Measurements from ENCODE around the gene SPATA31D1.

Gene SPATA31D1

DNA sequence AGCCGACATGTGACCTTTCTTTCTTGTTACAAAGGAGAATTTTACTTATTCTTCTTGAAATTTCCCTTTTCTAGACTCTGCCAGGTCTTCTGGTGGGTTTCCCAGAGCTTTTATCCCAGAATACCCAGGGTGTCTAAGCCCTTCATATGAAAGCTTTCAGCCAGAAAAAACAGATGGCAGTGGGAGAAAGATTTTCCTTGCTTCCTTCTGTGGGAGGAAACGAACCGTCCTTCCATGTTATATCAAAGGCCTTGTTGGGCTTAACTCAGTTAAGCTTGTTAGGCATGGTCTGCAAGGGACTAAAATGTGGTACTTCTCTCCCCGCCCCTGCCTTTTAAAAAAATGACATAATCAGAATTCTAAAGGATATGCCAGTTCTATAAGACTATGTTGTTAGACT lies 47.5 kb downstream of the SPATA31D1 start:
- Histone ChIP-seq H3K36me3 (ENCODE audit: control insufficient read depth, insufficient read depth, low read length) (no peaks in the 10 kb centered on the region), H3K79me1 (ENCODE audit: low read length) (no peaks in the 10 kb centered on the region), H4K5ac (ENCODE audit: low read length) (no peak overlapping the region), H4K8ac (ENCODE audit: low read depth, low read length) (no peak overlapping the region), H2BK15ac (replicated peaks; ENCODE audit: low read depth) (no peak overlapping the region), H2BK120ac (ENCODE audit: low read depth, low read length) (no peak overlapping the region), H3K4me1 (ENCODE audit: control insufficient read depth, low read depth, low read length) (no peaks in the 10 kb centered on the region), H3K79me2 (ENCODE audit: control insufficient read depth, insufficient read depth, low read length) (no peaks in the 10 kb centered on the region), H3K27me3 (ENCODE audit: insufficient read depth, low read length, poor library complexity) (no peaks in the 10 kb centered on the region), H3K4me3 (ENCODE audit: low read length) (no peak overlapping the region), H3K4ac (ENCODE audit: low read depth, low read length) (no peak overlapping the region), H2BK5ac (ENCODE audit: low read length) (no peak overlapping the region), H3K27ac (ENCODE audit: low read depth, low read length) (no peak overlapping the region), H2AK5ac (ENCODE audit: low read length) (no peak overlapping the region), H3K56ac (ENCODE audit: low read length) (no peak overlapping the region), H3K9ac (ENCODE audit: low read length) (no peak overlapping the region), H3K4me2 (ENCODE audit: low read length) (no peak overlapping the region), H3K23ac (ENCODE audit: low read length) (no peak overlapping the region), H3K18ac (ENCODE audit: low read length) (no peak overlapping the region)
- no peak for DNase-seq
- WGBS (ENCODE audit: extremely low coverage, insufficient coverage, low lambda C conversion rate) = no CpG with 5 or more reads among the region's 4 CpGs

DNA sequence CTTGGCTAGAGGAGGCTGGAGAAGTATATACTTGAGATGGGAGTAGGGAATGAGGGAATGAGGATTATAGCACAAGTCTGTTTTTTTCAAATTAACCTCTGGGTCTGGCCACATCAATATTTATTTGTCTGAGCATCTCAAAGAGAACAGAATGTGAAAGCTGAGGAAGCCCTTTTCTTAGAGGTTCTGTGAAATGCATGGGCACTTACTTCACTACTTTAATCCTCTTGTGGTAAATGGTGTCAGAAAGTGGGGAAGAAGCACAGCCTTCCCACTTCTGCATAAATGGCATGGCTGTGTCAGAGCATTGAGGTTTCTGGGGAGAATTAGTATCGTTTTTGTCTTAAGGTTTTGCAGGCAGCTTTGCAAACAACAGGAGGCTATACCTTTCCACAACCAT lies 48.6 kb downstream of the SPATA31D1 start:
- no peak overlapping the region for H3K27ac ChIP-seq (ENCODE audit: low read depth, low read length)
- H3K4me1 ChIP-seq (ENCODE audit: control insufficient read depth, low read depth, low read length) = no peaks in the 10 kb centered on the region
- no peak overlapping the region for H2BK5ac ChIP-seq (ENCODE audit: low read length)
- H4K8ac ChIP-seq (ENCODE audit: low read depth, low read length) = no peak overlapping the region
- H2AK5ac ChIP-seq (ENCODE audit: low read length) = no peak overlapping the region
- H2BK15ac ChIP-seq (replicated peaks; ENCODE audit: low read depth) = no peak overlapping the region
- no peak overlapping the region for H2BK120ac ChIP-seq (ENCODE audit: low read depth, low read length)
- no peak overlapping the region for H3K4me2 ChIP-seq (ENCODE audit: low read length)
- no peak overlapping the region for H3K56ac ChIP-seq (ENCODE audit: low read length)
- no peak overlapping the region for H3K4me3 ChIP-seq (ENCODE audit: low read length)
- H4K5ac ChIP-seq (ENCODE audit: low read length) = no peak overlapping the region
- no peak overlapping the region for H3K9ac ChIP-seq (ENCODE audit: low read length)
- no peaks in the 10 kb centered on the region for H3K79me2 ChIP-seq (ENCODE audit: control insufficient read depth, insufficient read depth, low read length)
- H3K4ac ChIP-seq (ENCODE audit: low read depth, low read length) = no peak overlapping the region
- no peaks in the 10 kb centered on the region for H3K79me1 ChIP-seq (ENCODE audit: low read length)
- no peaks in the 10 kb centered on the region for H3K36me3 ChIP-seq (ENCODE audit: control insufficient read depth, insufficient read depth, low read length)
- no peak overlapping the region for H3K23ac ChIP-seq (ENCODE audit: low read length)
- DNase-seq = no peak
- H3K27me3 ChIP-seq (ENCODE audit: insufficient read depth, low read length, poor library complexity) = no peaks in the 10 kb centered on the region
- WGBS (ENCODE audit: extremely low coverage, insufficient coverage, low lambda C conversion rate) = no CpG with 5 or more reads among the region's 1 CpG
- H3K18ac ChIP-seq (ENCODE audit: low read length) = no peak overlapping the region

GRCh38 chr9:82038897-82039296 lies 50.3 kb downstream of the SPATA31D1 start:
- Histone ChIP-seq H3K23ac (ENCODE audit: low read length) (no peak overlapping the region), H3K4me3 (ENCODE audit: low read length) (no peak overlapping the region), H3K27ac (ENCODE audit: low read depth, low read length) (no peak overlapping the region), H4K8ac (ENCODE audit: low read depth, low read length) (no peak overlapping the region), H2BK5ac (ENCODE audit: low read length) (no peak overlapping the region), H3K79me1 (ENCODE audit: low read length) (no peaks in the 10 kb centered on the region), H2AK5ac (ENCODE audit: low read length) (no peak overlapping the region), H3K4me2 (ENCODE audit: low read length) (no peak overlapping the region), H2BK120ac (ENCODE audit: low read depth, low read length) (no peak overlapping the region), H3K36me3 (ENCODE audit: control insufficient read depth, insufficient read depth, low read length) (no peaks in the 10 kb centered on the region), H3K27me3 (ENCODE audit: insufficient read depth, low read length, poor library complexity) (no peaks in the 10 kb centered on the region), H3K4me1 (ENCODE audit: control insufficient read depth, low read depth, low read length) (no peaks in the 10 kb centered on the region), H3K18ac (ENCODE audit: low read length) (no peak overlapping the region), H2BK15ac (replicated peaks; ENCODE audit: low read depth) (no peak overlapping the region), H3K79me2 (ENCODE audit: control insufficient read depth, insufficient read depth, low read length) (no peaks in the 10 kb centered on the region), H4K5ac (ENCODE audit: low read length) (no peak overlapping the region), H3K56ac (ENCODE audit: low read length) (no peak overlapping the region), H3K4ac (ENCODE audit: low read depth, low read length) (no peak overlapping the region), H3K9ac (ENCODE audit: low read length) (no peak overlapping the region)
- no CpG with 5 or more reads among the region's 2 CpGs for WGBS (ENCODE audit: extremely low coverage, insufficient coverage, low lambda C conversion rate)
- no peak for DNase-seq
